Transverse colon (tissue), 4 donors: Measurements from ENCODE around the gene NTRK2.

Experiments
- CTCF ChIP-seq, 5 experiments: fragments of 200-600 bp in 3 of 5; fragments of 450-650 bp in 2 of 5; sonication (generic) in 3 of 5; IDR thresholded peaks; 1 replicate in 2 of 5; 2 replicates in 3 of 5; pipeline ENCODE4 v1.5.1; 2016 to 2017; ENCODE audit warnings: antibody characterized with exemption in 5 of 5, inconsistent platforms in 3 of 5, mild to moderate bottlenecking in 2 of 5, moderate library complexity in 1 of 5
- POLR2A ChIP-seq: fragments of 450-650 bp; IDR thresholded peaks from one replicate; pipeline ENCODE4 v1.6.1; 2016; ENCODE audit warnings: antibody characterized with exemption, mild to moderate bottlenecking, moderate library complexity
- POLR2AphosphoS5 ChIP-seq, 3 donors: sonication (generic); formaldehyde crosslinking; IDR thresholded peaks; one replicate each; pipeline ENCODE4 v1.6.1; 2016; ENCODE audit warnings: antibody characterized with exemption in 3 of 3

- no peak for TF ChIP-seq POLR2AphosphoS5 (IDR thresholded peaks at IDR 0.05)
- no peak for TF ChIP-seq CTCF (IDR thresholded peaks at IDR 0.05)
- TF ChIP-seq POLR2A = no peak
Observed at GRCh38 chr9:84677080-84677479, 7.6 kb downstream of the NTRK2 start.
